ENCODE results near the gene TUBB6. TPM values are rescaled to one million over a fixed set of nuclear protein-coding genes. Genes with fewer than 3 reads are reported as not detected.

The TUBB6 gene
- total RNA-seq, 6 experiments from 2014 or later: 434 to 602 (median 568) TPM

DNA sequence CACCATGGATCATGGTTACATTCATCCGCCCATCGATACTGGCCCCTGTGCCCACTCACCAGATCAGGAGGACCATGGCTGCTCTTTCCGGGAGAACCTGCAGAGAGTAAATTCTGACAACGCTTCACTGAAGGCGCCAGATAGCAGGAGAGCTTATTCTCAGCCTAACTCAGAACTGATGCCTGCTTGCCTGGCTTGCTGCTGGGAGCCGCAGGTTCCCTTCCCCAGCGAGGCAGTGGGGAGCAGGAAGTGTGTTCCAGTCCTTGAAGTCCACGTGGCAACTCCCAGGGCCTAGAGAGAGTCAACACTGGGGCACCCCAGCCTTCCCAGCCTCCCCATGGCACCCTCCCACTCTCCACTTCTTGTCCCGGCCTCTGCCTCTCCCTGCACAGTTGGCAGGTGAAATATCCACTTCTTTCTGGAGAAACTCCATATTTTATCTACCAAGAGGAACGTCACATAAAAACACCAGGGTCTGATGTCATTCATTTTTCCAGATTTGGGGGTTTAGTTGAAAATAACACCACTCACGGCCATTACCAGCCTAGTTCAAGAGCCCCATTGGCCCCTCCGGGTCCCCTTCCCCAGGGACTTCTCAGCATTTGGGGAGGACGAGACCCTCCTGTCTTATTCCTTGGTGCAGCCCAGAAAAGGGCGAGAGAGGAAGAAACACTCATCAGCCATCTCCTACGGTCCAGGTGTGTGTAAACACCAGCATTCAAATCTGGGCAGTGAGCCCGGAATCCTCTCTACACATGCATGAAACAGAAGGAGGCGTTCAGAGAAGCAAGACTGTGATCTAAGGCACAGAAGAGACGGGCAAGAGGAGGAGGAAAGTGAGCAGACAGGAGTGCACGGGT lies 3.5 kb upstream of the TUBB6 start:
- DNase-seq: no peak
- TF ChIP-seq, protein P1, sequence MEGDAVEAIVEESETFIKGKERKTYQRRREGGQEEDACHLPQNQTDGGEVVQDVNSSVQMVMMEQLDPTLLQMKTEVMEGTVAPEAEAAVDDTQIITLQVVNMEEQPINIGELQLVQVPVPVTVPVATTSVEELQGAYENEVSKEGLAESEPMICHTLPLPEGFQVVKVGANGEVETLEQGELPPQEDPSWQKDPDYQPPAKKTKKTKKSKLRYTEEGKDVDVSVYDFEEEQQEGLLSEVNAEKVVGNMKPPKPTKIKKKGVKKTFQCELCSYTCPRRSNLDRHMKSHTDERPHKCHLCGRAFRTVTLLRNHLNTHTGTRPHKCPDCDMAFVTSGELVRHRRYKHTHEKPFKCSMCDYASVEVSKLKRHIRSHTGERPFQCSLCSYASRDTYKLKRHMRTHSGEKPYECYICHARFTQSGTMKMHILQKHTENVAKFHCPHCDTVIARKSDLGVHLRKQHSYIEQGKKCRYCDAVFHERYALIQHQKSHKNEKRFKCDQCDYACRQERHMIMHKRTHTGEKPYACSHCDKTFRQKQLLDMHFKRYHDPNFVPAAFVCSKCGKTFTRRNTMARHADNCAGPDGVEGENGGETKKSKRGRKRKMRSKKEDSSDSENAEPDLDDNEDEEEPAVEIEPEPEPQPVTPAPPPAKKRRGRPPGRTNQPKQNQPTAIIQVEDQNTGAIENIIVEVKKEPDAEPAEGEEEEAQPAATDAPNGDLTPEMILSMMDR (IDR thresholded peaks at IDR 0.05): no peak
- peaks cover 1% of the 10 kb centered on the region; the same call in 1 of the 2 replicates for H3K9me3 Mint-ChIP-seq
- no peak overlapping the region for H3K4me3 Mint-ChIP-seq
- H3K4me1 Mint-ChIP-seq (ENCODE audit: low read depth): peaks cover 31% of the 10 kb centered on the region
- peak overlapping the region; percentile 36 for H3K27ac Mint-ChIP-seq
- peaks cover 14% of the 10 kb centered on the region for H3K36me3 Mint-ChIP-seq (ENCODE audit: low read depth)
- H3K27me3 Mint-ChIP-seq (ENCODE audit: insufficient read depth): peaks cover 14% of the 10 kb centered on the region

DNA sequence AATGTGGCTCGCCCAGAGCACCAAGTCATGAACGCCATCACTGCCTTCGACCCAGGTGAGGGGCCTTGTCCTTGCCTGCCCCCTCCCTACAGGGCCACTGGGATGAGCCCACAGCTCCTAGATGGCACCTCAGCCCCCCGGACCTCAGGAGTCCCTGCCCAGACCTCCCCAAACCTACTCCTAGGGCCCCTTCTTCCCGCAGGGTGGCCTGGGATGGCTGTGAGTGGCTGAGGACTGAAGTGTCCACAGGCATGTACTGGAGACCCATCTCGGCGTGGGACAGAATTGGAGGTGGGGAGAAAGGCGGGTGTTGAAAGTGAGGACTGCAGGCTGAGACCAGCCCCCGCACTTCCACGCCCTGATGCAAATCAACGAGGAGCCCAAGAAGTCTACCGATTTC lies 2.8 kb upstream of the TUBB6 start:
- H3K4me1 Mint-ChIP-seq (ENCODE audit: low read depth): peaks cover 35% of the 10 kb centered on the region
- peaks cover 17% of the 10 kb centered on the region for H3K27me3 Mint-ChIP-seq (ENCODE audit: insufficient read depth)
- H3K36me3 Mint-ChIP-seq (ENCODE audit: low read depth): peaks cover 19% of the 10 kb centered on the region

DNA sequence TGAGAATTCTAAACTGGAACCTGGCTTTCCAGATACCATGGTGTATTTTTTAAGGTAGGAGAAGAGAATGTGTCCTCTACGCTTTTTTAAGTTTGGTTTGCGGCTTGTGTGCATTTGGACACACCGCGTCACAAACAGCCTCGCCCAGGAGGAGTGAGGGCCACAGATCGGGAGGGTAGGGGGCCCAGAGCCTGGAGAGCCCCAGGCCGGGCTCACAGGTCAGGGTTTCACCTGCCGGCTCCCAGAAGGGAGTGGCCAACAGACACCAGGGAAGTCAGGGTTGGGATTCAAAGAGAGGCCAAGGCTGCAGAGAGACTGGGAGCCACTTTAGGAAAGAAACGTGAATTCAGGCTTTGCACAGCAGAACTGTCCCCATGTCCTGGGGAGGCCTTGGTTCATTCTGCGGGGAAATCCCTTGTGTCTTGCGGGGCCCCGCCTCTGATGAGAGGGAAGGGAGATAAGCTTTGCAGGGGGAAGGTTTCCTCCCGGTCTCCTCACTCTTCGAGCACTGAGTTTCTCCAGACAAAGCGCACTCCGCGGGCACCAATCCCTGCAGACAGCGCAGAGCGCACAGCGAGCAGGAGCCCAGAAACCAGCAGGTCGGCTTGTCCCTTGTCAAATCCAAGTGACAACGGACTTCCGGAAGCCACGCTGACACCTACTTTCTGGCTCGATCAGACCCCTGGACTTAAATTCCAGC lies 2.0 kb upstream of the TUBB6 start:
- Mint-ChIP-seq H3K9me3 (peaks cover 12% of the 10 kb centered on the region; the same call in 1 of the 2 replicates), H3K4me1 (ENCODE audit: low read depth) (peaks cover 43% of the 10 kb centered on the region)

More for the DNA sequence above, 2.8 kb upstream of the TUBB6 start:
- H3K4me3 Mint-ChIP-seq: no peak overlapping the region
- no peak for DNase-seq
- H3K27ac Mint-ChIP-seq: no peak overlapping the region
- TF ChIP-seq, protein P1 (IDR thresholded peaks at IDR 0.05): no peak
- H3K9me3 Mint-ChIP-seq: peaks cover 6% of the 10 kb centered on the region; the same call in 1 of the 2 replicates

DNA sequence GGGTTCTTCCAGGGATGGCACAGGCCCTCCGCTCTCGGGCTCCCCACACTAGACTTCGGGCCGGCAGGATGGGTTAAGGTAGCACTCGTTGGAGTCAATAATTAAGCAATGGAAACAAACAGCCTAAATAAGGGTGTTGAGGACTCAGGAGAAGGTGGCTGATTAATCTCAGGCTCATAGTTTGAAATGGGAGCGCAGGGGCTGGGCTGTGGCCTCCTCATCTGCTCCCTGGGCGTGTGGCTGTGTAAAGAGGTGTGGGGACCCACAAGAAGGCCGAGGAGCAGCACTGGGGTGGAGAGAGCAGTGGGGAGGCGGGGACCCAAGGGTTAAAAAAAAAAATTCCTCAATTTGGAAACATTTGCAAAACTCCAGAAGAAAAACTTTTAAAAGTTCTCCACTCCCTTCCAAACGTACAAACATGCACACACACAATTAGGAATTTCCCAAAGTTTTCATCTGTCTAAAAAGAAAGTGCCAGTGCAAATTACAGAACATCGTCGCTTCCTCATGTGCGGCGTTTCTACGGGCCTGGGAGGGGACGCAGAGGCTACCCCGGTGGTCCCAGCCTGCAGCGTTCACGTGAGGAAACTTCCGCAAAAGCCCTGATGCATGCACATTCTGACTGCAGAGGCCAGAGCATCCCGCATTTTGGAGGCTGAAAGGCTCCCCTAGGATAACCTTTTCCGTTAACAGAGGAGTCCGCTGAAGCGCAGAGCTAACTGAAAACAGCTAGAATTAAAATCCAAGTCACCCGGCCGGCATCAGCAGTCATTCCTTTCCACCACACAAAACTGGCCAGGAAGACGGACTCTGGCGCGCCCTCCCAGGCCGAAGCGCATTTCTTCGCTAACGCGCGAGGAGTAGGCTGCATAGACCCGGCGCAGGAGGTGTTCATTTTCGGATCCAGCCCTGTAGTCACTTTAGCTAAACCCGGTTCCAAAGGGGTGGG lies 1.0 kb upstream of the TUBB6 start:
- Mint-ChIP-seq H3K36me3 (ENCODE audit: low read depth) (peaks cover 36% of the 10 kb centered on the region), H3K27me3 (ENCODE audit: insufficient read depth) (peaks cover 15% of the 10 kb centered on the region), H3K4me1 (ENCODE audit: low read depth) (peaks cover 52% of the 10 kb centered on the region), H3K9me3 (peaks cover 20% of the 10 kb centered on the region), H3K4me3 (peak overlapping the region; percentile 94), H3K27ac (peak overlapping the region; percentile 99)
- TF ChIP-seq, protein P1 (IDR thresholded peaks at IDR 0.05): no peak
- DNase-seq: peak; percentile 69

More for the DNA sequence above, 2.0 kb upstream of the TUBB6 start:
- Mint-ChIP-seq H3K27ac (peak overlapping the region; percentile 99), H3K4me3 (peak overlapping the region; percentile 94), H3K36me3 (ENCODE audit: low read depth) (peaks cover 26% of the 10 kb centered on the region), H3K27me3 (ENCODE audit: insufficient read depth) (peaks cover 17% of the 10 kb centered on the region)
- DNase-seq: no peak
- TF ChIP-seq, protein P1 (IDR thresholded peaks at IDR 0.05): no peak
